Ishikawa (cell line): ENCODE measurements around the gene NINJ1.
A peak's percentile ranks its signal among the peaks of the same experiment; 100 is the strongest.

Source experiments
- CEBPB ChIP-seq: IDR thresholded peaks from 2 replicates; pipeline ENCODE4 v1.6.1; 2012
- CREB1 ChIP-seq: IDR thresholded peaks from 2 replicates; pipeline ENCODE4 v1.6.1; 2012; ENCODE audit warnings: low read depth
- EGR1 ChIP-seq: IDR thresholded peaks from 2 replicates; pipeline ENCODE4 v1.6.1; 2012
- EP300 ChIP-seq: IDR thresholded peaks from 2 replicates; pipeline ENCODE4 v1.6.1; 2012; ENCODE audit warnings: borderline replicate concordance
- FOXM1 ChIP-seq: IDR thresholded peaks from 2 replicates; pipeline ENCODE4 v1.6.1; 2012; ENCODE audit warnings: low read depth, borderline replicate concordance
- NFIC ChIP-seq: IDR thresholded peaks from 2 replicates; pipeline ENCODE4 v1.6.1; 2012
- RAD21 ChIP-seq: IDR thresholded peaks from 2 replicates; pipeline ENCODE4 v1.6.1; 2012; ENCODE audit warnings: low read depth
- TAF1 ChIP-seq: IDR thresholded peaks from 2 replicates; pipeline ENCODE4 v1.6.1; 2012; ENCODE audit warnings: low read depth, mild to moderate bottlenecking
- TCF12 ChIP-seq: IDR thresholded peaks from 2 replicates; pipeline ENCODE4 v1.6.1; 2012; ENCODE audit warnings: low read depth
- TEAD4 ChIP-seq: IDR thresholded peaks from 2 replicates; pipeline ENCODE4 v1.6.1; 2012
- YY1 ChIP-seq: IDR thresholded peaks from 2 replicates; pipeline ENCODE4 v1.6.1; 2012; ENCODE audit warnings: low read depth
- ZBTB7A ChIP-seq: IDR thresholded peaks from 2 replicates; pipeline ENCODE4 v1.6.1; 2012; ENCODE audit warnings: low read depth
- TF ChIP-seq, protein P1 (sequence below): IDR thresholded peaks from 2 replicates; pipeline ENCODE4 v1.6.1; 2012
- TF ChIP-seq, protein P2 (sequence below): IDR thresholded peaks from 2 replicates; pipeline ENCODE4 v1.6.1; 2012; ENCODE audit warnings: low read depth, mild to moderate bottlenecking
- TF ChIP-seq, protein P3 (sequence below): IDR thresholded peaks from 2 replicates; pipeline ENCODE4 v1.6.1; 2012

Gene NINJ1

DNA sequence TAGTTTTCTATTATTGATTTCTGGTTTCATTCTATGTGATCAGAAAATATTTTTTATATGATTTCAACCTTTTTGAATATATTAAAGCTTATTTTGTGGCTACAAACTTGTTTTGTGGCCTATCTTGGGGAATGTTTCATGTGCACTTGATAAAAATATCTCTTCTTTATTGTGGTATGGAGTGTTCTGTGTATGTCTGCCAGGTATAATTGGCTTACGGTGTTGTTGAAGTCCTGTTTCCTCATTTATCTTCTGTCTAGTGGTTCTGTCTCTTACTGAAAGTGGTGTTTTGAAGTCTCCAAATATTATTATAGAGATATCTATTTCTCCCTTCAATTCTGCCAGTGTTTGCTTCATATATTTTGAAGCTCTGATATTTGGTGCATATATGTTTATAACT, 28.4 kb downstream of the NINJ1 start:
- TF ChIP-seq NFIC (no peak), CEBPB (no peak), EP300 (no peak), RAD21 (no peak)
- TF ChIP-seq, protein P1, sequence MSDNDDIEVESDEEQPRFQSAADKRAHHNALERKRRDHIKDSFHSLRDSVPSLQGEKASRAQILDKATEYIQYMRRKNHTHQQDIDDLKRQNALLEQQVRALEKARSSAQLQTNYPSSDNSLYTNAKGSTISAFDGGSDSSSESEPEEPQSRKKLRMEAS = no peak
- TF ChIP-seq, protein P2, sequence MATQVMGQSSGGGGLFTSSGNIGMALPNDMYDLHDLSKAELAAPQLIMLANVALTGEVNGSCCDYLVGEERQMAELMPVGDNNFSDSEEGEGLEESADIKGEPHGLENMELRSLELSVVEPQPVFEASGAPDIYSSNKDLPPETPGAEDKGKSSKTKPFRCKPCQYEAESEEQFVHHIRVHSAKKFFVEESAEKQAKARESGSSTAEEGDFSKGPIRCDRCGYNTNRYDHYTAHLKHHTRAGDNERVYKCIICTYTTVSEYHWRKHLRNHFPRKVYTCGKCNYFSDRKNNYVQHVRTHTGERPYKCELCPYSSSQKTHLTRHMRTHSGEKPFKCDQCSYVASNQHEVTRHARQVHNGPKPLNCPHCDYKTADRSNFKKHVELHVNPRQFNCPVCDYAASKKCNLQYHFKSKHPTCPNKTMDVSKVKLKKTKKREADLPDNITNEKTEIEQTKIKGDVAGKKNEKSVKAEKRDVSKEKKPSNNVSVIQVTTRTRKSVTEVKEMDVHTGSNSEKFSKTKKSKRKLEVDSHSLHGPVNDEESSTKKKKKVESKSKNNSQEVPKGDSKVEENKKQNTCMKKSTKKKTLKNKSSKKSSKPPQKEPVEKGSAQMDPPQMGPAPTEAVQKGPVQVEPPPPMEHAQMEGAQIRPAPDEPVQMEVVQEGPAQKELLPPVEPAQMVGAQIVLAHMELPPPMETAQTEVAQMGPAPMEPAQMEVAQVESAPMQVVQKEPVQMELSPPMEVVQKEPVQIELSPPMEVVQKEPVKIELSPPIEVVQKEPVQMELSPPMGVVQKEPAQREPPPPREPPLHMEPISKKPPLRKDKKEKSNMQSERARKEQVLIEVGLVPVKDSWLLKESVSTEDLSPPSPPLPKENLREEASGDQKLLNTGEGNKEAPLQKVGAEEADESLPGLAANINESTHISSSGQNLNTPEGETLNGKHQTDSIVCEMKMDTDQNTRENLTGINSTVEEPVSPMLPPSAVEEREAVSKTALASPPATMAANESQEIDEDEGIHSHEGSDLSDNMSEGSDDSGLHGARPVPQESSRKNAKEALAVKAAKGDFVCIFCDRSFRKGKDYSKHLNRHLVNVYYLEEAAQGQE = no peak

DNA sequence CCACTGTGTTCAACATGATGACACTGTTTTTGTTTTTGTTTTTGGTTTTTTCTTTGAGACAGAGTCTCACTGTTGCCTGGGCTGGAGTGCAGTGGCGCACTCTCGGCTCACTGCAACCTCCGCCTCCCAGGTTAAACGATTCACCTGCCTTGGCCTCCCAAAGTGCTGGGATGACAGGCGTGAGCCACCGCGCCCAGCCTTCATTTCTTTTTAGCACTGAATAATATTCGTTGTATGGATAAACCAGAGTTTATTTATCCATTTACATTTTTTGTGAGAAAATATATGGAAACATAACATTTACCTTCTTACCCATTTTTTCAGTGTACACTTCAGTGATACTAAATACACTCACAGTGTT, 33.8 kb downstream of the NINJ1 start:
- no peak for TF ChIP-seq ZBTB7A

DNA sequence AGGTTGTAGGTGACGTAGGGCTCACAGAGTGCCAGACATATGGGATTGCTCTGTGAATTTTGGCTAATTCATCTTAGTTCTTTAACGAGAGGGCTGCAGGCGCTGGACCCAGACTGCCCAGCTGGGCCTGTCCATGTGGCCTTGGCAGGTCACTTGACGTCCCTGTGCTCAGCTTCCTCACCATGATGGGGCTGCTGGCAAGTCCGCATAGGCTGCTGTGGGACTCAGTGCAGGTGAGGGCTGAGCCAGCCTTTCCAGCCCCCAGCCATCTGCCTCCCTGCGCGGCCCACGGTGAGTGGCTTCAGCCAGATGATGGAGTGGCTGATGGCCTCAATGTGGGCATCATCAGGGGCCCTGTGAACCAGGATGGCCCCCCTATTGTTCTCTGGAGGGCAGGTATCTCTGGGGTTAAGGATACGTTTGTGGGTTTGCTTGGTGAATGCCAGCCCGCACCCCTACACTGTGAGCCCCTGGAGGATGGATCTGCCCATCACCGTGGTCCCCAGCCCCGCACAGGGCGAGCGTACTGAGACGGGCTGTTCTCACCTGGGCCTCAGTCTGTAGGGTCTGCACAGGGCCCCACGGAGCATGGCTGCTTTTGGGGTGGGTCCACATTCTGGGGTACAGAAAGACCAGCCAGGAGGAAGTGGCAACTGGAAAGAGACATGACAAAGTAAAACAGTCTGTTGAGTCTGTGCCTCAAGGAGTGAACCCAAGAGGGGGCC, 34.3 kb downstream of the NINJ1 start:
- no peak for TF ChIP-seq ZBTB7A
- no peak for TF ChIP-seq NFIC
- no peak for TF ChIP-seq FOXM1
- no peak for TF ChIP-seq RAD21
- TF ChIP-seq, protein P1 = no peak
- TF ChIP-seq CREB1 = no peak
- no peak for TF ChIP-seq TEAD4
- no peak for TF ChIP-seq YY1
- no peak for TF ChIP-seq TAF1
- TF ChIP-seq, protein P3, sequence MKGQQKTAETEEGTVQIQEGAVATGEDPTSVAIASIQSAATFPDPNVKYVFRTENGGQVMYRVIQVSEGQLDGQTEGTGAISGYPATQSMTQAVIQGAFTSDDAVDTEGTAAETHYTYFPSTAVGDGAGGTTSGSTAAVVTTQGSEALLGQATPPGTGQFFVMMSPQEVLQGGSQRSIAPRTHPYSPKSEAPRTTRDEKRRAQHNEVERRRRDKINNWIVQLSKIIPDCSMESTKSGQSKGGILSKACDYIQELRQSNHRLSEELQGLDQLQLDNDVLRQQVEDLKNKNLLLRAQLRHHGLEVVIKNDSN = no peak
- TF ChIP-seq, protein P2 = no peak
- no peak for TF ChIP-seq EGR1

DNA sequence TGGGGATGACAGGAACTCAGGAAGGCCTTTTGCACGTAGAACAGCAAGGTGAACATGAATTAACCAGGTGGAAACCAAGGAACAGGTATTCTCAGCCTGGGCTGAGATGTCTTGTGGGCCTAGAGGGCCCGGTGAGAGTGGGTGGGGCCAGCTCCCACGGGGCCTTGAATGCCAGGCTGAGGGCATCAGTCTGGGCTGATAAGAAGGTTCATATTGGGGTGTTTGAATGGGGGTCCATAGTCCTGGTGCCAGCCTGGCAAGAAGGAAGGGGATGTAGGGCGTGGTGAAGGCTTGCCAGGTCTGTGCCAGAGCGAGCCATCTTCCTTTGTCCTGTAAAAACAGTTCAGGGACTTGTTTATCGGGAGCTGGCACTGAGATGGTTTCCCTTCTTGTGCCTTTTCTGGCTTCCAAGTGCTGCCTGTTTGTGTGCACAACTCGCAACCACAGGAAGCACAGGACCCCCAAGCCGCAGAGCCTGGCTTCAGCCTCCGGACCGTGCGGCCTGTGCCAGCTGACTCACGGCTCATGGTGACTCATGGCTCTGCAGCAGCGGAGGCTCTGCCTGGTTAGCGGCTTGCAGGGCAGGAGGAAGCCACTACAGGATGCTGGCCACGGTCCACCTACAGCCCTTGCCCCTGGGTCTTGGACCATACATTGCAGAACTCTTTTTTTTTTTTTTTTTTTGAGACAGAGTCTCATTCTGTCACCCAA, 35.7 kb downstream of the NINJ1 start:
- TF ChIP-seq, protein P1 = no peak
- TF ChIP-seq EP300 (no peak), TAF1 (no peak), ZBTB7A (peak; percentile 40; the same call in 1 of the 2 replicates), FOXM1 (no peak), EGR1 (no peak), NFIC (peak; percentile 62), RAD21 (0 out of 2 replicates have a peak, but pooled peaks have one; percentile 3), CEBPB (no peak), YY1 (no peak), CREB1 (no peak), TCF12 (peak; percentile 38; the same call in 1 of the 2 replicates), TEAD4 (no peak)
- TF ChIP-seq, protein P2 = no peak
- TF ChIP-seq, protein P3 = no peak
